KOPT-K1 (cell line): ENCODE results near the gene ABCA13.

Source experiments
- H3K27ac ChIP-seq: fragments of 200-600 bp; sonication (generic); 2 replicates; pipeline ENCODE4 v1.5.1; 2016; ENCODE audit warnings: antibody characterized with exemption, mild to moderate bottlenecking, low read depth, low read length; ENCODE audit not compliant: poor library complexity, severe bottlenecking
- H3K36me3 ChIP-seq: fragments of 200-600 bp; sonication (generic); 2 replicates; pipeline ENCODE4 v1.5.1; 2017; ENCODE audit warnings: antibody characterized with exemption, mild to moderate bottlenecking, low read length, moderate library complexity; ENCODE audit not compliant: insufficient read depth
- H3K9me3 ChIP-seq: fragments of 200-600 bp; sonication (generic); 2 replicates; pipeline ENCODE4 v1.5.1; 2017; ENCODE audit warnings: antibody characterized with exemption, low read length, mild to moderate bottlenecking; ENCODE audit not compliant: insufficient read depth, poor library complexity, severe bottlenecking

Gene ABCA13

GRCh38 chr7:48387932-48388331 is 216.7 kb downstream of the ABCA13 start:
- no peak overlapping the region for H3K27ac ChIP-seq
- no peaks in the 10 kb centered on the region for H3K9me3 ChIP-seq
- H3K36me3 ChIP-seq: no peaks in the 10 kb centered on the region

GRCh38 chr7:48388911-48389310 is 217.7 kb downstream of the ABCA13 start:
- Histone ChIP-seq H3K27ac (no peak overlapping the region), H3K36me3 (no peaks in the 10 kb centered on the region), H3K9me3 (no peaks in the 10 kb centered on the region)

- H3K36me3 ChIP-seq: no peaks in the 10 kb centered on the region
- no peaks in the 10 kb centered on the region for H3K9me3 ChIP-seq
- no peak overlapping the region for H3K27ac ChIP-seq
These were observed 218.7 kb downstream of the ABCA13 start for GRCh38 chr7:48389977-48390376.

DNA sequence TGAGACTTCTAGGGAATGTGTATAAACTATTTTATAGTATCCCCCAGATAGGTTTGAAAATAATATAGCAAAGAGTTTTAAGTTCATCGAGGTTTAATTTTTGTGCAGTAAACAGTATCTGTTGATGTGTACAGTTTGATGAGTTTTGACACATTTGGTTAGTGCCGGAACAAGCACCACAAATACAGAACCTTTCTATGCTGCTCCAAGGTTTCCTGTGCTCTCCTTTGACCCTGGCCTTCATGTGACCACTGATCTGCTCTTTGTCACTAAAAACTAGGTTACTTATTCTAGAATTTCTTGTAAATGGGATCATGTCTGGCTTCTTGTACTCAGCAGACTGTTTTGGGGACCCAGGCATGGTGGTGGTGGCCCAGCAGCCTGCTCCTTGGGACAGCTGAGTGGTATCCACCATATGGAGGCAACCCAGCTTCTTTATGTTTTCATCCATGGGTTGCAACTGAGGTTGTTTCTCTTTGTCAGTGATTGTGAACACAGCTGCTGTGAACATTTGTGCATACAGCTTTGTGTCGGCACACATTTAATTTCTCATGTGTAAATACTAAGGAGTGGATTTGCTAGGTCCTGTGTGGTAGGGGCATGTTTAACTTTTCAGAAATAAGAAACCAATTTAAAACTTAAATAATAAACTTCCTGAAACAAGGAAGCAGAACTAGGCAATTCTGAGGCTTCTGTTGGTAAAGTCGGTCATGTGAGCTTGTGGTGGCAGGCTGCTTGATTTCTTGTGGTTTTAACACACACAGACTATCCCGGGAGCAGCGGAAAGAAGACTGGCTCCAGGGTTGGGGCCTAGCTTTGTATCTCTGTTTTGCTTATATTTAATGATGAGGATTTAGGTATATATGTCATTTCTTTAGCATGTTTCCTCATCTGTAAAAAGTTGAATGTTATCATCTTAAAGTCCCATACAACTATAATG is 219.4 kb downstream of the ABCA13 start:
- Histone ChIP-seq H3K36me3 (no peaks in the 10 kb centered on the region), H3K9me3 (no peaks in the 10 kb centered on the region), H3K27ac (no peak overlapping the region)

DNA sequence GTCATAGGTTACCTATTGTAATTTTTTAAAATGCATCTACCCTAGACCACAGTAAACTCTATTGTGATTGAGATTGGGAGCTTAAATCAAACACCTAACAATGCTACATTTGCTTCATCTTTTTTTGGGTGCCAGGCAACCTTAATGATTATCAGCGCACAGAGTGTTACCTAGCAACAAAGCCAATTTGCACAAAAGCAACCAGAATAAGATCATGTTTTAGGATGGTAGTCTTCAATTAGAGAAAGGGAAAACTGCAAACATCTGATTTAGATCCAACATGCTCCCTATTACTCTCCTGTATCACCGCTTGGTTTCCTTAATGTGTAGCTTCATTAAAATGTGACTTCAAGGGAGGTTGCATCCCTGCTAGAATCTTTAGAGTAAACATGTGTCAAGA is 226.9 kb downstream of the ABCA13 start:
- H3K27ac ChIP-seq: no peak overlapping the region
- H3K9me3 ChIP-seq: no peaks in the 10 kb centered on the region
- H3K36me3 ChIP-seq: no peaks in the 10 kb centered on the region

- Histone ChIP-seq H3K36me3 (no peaks in the 10 kb centered on the region), H3K9me3 (no peaks in the 10 kb centered on the region), H3K27ac (no peak overlapping the region)
These were observed 231.5 kb downstream of the ABCA13 start for GRCh38 chr7:48402721-48403120.

- Histone ChIP-seq H3K36me3 (no peaks in the 10 kb centered on the region), H3K27ac (no peak overlapping the region), H3K9me3 (no peaks in the 10 kb centered on the region)
These were observed 237.5 kb downstream of the ABCA13 start for GRCh38 chr7:48408731-48409130.

GRCh38 chr7:48411619-48412018 is 240.4 kb downstream of the ABCA13 start:
- Histone ChIP-seq H3K36me3 (no peaks in the 10 kb centered on the region), H3K9me3 (no peaks in the 10 kb centered on the region), H3K27ac (no peak overlapping the region)

DNA sequence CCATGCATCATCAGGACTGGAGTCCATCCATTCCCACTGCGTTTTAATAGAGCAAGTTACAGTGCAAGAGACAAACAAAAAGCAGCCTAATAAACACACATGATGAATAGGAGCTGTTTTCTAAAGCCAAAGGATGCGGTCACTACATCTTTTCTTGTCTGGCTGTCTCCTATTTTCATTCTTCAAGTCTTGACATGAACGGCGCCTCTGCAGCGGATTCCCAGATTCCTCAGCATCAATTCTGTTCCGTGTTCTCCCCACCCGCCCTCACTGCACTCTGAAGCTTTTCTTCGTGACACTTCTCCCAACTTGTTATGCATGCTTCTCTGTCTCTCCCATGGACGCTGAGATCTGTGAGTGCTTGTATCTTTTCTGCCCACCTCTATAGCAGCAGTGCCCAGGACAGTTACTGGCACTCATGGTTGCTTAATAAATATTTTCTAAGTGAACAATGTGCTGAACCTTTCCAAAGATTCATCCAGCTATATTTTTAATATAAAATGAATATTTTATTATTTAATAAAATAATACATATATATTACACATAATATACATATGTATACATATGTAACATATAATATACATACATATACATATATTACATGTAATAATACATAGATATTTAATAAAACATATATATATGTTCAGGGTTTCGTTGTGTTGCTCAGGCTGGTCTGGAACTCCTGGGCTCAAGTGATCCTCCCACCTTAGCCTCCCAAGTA is 242.9 kb downstream of the ABCA13 start:
- no peaks in the 10 kb centered on the region for H3K9me3 ChIP-seq
- H3K27ac ChIP-seq: no peak overlapping the region
- H3K36me3 ChIP-seq: no peaks in the 10 kb centered on the region

GRCh38 chr7:48416327-48416908 is 245.2 kb downstream of the ABCA13 start:
- H3K36me3 ChIP-seq: no peaks in the 10 kb centered on the region

DNA sequence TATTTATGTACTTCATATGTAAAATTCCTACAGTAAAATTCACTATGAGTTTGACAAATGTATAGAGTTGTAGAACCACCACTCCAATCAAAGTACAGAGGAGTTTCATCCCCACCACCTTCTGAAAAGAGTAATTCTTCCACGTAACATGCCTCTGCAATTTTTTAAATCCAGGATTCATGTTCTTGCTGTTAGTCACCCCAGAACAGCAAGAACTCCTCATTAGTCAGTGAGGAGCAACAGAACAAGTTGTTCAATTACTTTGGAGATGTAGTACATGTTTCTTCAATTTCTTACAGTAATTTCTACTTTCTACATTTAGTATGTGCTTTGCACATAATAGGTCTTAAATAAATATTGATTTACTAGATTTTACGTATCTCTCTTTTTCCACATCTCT is 248.1 kb downstream of the ABCA13 start:
- H3K36me3 ChIP-seq: no peaks in the 10 kb centered on the region
- no peak overlapping the region for H3K27ac ChIP-seq
- no peaks in the 10 kb centered on the region for H3K9me3 ChIP-seq

More at GRCh38 chr7:48416327-48416908, 245.2 kb downstream of the ABCA13 start:
- H3K27ac ChIP-seq: no peak overlapping the region
- H3K9me3 ChIP-seq: no peaks in the 10 kb centered on the region

DNA sequence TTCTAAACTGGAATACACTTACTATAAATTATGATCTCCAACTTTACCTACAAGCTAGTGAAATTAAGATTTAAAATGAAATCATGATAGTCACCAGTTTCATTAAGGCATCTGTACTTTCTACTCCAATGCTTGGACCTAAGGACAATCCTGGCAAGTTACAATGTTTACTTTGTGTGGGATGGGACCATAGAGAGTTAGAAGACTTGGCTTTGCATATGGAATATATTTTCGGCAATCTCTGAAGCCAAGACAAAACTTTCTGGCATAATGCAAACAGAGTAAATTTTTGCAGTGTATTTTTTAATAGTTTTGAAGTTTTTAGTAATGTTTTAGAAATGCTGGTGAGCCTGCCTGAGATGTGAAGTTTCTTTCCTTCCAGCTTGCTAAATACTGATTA is 248.9 kb downstream of the ABCA13 start:
- H3K9me3 ChIP-seq: no peaks in the 10 kb centered on the region
- no peak overlapping the region for H3K27ac ChIP-seq
- no peaks in the 10 kb centered on the region for H3K36me3 ChIP-seq

GRCh38 chr7:48421357-48421756 is 250.1 kb downstream of the ABCA13 start:
- no peak overlapping the region for H3K27ac ChIP-seq
- no peaks in the 10 kb centered on the region for H3K36me3 ChIP-seq
- no peaks in the 10 kb centered on the region for H3K9me3 ChIP-seq

DNA sequence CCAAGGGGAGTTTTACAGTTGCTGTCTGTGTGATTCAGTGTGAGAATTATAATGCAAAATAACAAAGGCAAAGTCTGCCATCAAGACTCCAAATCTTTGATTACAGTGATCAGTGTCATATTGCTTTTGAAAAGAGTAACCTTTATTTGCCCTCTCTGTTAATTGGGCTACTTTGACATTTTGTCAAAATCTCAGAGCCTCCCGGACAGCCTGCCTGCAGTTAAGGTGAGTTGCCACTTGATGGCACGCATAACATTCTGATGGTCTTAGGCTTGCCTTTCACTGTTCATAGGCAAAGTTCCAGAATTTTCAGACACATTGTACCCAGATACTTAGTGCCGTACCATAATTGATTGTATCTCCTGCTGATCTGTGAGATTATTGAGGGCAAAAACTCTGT is 253.5 kb downstream of the ABCA13 start:
- no peak overlapping the region for H3K27ac ChIP-seq
- H3K36me3 ChIP-seq: no peaks in the 10 kb centered on the region
- H3K9me3 ChIP-seq: no peaks in the 10 kb centered on the region

DNA sequence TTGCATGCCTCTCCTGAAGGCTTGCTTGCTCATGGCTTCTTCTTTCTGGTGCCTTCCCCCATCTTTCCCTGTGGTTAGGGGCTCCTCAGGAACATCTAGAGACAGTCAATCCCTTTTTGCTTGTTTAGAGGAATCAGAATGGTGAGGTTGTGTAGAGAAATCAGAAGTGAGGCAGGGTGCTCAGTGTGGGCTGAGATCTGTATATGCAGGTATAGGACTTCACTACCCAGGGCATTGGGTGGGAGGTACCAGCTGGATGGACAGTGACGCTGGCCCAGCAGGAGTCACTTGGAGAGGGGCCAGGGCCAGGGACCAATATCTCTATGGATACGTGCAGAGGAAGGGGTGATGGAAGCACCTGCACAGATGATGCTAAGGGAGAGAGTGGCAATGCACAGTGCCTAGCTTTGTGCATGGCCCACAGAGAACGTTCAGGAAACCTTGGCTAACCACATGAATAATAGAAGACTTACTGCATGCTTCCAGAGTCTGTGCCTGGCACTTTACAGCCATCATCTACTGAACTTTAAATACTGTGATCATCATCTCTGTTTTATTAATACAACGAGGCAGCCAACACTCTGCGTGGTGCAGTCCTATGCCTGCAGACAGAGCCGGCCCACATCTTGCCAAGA is 255.2 kb downstream of the ABCA13 start:
- no peak overlapping the region for H3K27ac ChIP-seq

More for the DNA sequence above, 255.2 kb downstream of the ABCA13 start:
- no peaks in the 10 kb centered on the region for H3K36me3 ChIP-seq
- H3K9me3 ChIP-seq: no peaks in the 10 kb centered on the region
